ENCODE measurements around the gene ATP2B2.

The ATP2B2 gene

DNA sequence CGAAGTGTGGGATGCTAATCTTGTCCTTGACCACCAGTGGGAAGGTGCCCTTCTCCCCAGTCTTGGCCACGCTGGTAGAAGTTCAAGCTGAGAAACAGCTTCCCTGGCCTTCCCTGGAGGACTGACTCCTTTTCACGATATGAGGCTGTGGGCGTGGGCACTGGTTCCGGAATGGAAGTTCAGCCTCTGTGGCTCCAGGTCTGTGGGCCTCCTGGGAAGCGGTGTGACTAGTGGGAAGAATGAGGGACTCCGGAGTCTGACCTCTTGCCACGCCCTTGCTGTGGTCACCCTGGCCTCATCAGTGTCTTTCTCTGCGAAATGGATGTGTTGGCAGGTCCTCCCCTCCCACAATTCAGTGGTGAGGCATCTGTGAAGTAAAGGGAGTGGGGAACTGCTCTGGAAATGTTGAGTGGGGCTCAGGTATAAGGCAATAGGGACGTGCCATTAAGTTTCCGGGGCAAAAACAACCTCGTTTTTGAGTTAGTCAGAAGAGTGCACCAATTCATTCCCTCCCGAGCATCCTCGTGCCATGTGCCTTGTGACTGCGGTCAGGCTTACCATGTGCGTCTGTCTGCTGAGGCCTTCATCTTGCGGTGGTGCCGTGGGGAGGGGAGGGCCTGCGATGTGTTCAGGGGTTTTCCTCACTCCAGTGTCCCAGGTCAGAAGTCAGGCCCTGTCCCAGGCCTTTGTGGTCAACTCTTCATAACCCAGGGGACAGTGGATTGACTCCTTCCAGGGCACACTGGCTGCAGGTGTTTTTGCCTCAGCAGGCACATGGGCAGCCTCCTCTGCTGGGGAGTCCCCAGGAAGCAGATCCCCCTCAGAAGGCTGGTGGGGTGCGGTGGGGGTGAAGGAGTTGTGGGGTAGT is 172.7 kb downstream of the ATP2B2 start:
- no peak for DNase-seq (ENCODE audit: low spot score)
- in situ Hi-C loops (cut with MboI; ENCODE audit: low pct_unique_long_range_greater_than_20kb, low sequenced_read_pairs, unreplicated experiment) = loop anchor here (25.0 kb wide), 1 partner anchor 405 kb away; no protein-coding TSS in a partner anchor
- no peak for TF ChIP-seq CTCF (IDR thresholded peaks at IDR 0.05; ENCODE audit: extremely low read depth, insufficient read depth, missing control alignments)

GRCh38 chr3:10331320-10331719 is 174.1 kb downstream of the ATP2B2 start:
- in situ Hi-C loops (cut with MboI; ENCODE audit: low pct_unique_long_range_greater_than_20kb, low sequenced_read_pairs, unreplicated experiment) = loop anchor here (25.0 kb wide), 1 partner anchor 406 kb away; no protein-coding TSS in a partner anchor

GRCh38 chr3:10330319-10330718 is 175.1 kb downstream of the ATP2B2 start:
- no peak for TF ChIP-seq CTCF (IDR thresholded peaks at IDR 0.05; ENCODE audit: extremely low read depth, insufficient read depth, missing control alignments)
- no peak for DNase-seq (ENCODE audit: low spot score)
- in situ Hi-C loops (cut with MboI; ENCODE audit: low pct_unique_long_range_greater_than_20kb, low sequenced_read_pairs, unreplicated experiment) = loop anchor here (25.0 kb wide), 1 partner anchor 407 kb away; no protein-coding TSS in a partner anchor

More at GRCh38 chr3:10331320-10331719, 174.1 kb downstream of the ATP2B2 start:
- DNase-seq (ENCODE audit: low spot score) = no peak
- TF ChIP-seq CTCF (IDR thresholded peaks at IDR 0.05; ENCODE audit: extremely low read depth, insufficient read depth, missing control alignments) = no peak

DNA sequence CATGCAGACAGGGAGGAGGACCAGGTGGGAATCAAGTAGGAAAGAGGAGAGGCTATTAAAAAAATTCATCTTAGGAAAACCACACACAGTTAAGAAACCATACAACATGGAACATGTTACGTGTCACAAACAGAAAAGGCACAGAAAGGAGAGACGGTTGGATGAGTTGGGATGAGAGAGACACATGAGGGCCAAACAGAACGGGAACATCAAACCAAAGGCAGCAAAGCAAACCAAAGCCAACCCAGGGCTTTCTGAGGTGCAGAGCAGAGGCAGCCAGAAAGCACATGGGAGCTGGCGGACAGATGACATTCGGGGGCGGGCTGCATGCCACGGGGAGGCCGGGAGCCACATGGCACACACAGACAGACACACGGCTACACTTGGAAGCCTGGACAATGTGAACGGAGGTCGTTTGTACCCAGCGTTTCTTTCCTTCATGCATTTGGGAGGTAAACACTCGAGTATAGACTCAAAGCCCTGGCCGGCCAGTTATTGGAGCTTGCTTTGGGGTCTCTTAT is 175.8 kb downstream of the ATP2B2 start:
- TF ChIP-seq CTCF (IDR thresholded peaks at IDR 0.05; ENCODE audit: extremely low read depth, insufficient read depth, missing control alignments) = no peak
- in situ Hi-C loops (cut with MboI; ENCODE audit: low pct_unique_long_range_greater_than_20kb, low sequenced_read_pairs, unreplicated experiment) = loop anchor here (25.0 kb wide), 1 partner anchor 408 kb away; no protein-coding TSS in a partner anchor
- no peak for DNase-seq (ENCODE audit: low spot score)

DNA sequence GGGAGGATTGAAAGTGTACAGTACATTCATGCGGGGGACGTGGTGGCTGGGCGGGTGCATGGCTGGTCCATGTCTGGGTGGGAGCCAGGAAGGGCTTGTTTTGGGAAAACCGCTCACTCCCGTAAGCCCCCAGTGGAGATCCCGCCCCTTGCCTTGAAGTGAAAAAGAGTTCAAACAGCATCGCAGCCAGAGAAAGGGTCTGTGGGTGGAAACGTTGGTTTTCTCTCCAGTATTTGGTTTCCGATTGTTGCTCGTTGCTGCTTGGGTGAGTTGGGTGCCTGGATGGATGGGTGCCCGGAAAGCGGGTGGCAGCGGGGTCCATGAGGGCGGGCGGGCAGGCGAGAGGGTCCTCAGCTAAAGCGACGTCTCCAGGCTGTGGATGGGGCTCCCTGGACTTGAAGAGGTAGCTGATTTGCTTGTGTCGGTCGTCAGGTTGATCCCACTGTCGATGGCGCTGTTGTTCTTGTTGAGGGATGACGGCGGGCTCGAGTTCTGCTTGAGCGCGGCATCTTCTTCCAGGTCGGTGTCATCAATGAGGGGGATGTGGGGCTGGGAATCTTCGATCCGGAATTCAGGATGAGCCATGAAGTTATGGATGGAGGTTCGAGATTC is 176.8 kb downstream of the ATP2B2 start:
- no peak for TF ChIP-seq CTCF (IDR thresholded peaks at IDR 0.05; ENCODE audit: extremely low read depth, insufficient read depth, missing control alignments)
- in situ Hi-C loops (cut with MboI; ENCODE audit: low pct_unique_long_range_greater_than_20kb, low sequenced_read_pairs, unreplicated experiment) = loop anchor here (25.0 kb wide), 1 partner anchor 409 kb away; no protein-coding TSS in a partner anchor

GRCh38 chr3:10327592-10327991 is 177.8 kb downstream of the ATP2B2 start:
- TF ChIP-seq CTCF (IDR thresholded peaks at IDR 0.05; ENCODE audit: extremely low read depth, insufficient read depth, missing control alignments) = no peak
- no peak for DNase-seq (ENCODE audit: low spot score)
- in situ Hi-C loops (cut with MboI; ENCODE audit: low pct_unique_long_range_greater_than_20kb, low sequenced_read_pairs, unreplicated experiment) = loop anchor here (25.0 kb wide), 1 partner anchor 410 kb away; no protein-coding TSS in a partner anchor

More for the DNA sequence above, 176.8 kb downstream of the ATP2B2 start:
- DNase-seq (ENCODE audit: low spot score) = no peak

All from GM13977 (cell line).